Hepatocyte (in vitro differentiated cells): ENCODE measurements around the gene LAMB4. TPM values are rescaled to one million over a fixed set of nuclear protein-coding genes. Genes with fewer than 3 reads are reported as not detected.

Experiments
- DNase-seq: peaks from one replicate; pipeline ENCODE4 v3.0.0-alpha.2; 2016; ENCODE audit warnings: low spot score
- H2AFZ ChIP-seq: fragments of 200-600 bp; sonication (generic); 2 replicates; pipeline ENCODE4 v1.6.0; 2016; ENCODE audit warnings: antibody characterized with exemption, mild to moderate bottlenecking
- H3K27ac ChIP-seq: fragments of 200-600 bp; sonication (generic); 2 replicates; pipeline ENCODE4 v1.5.1; 2016; ENCODE audit warnings: mild to moderate bottlenecking
- H3K27me3 ChIP-seq: fragments of 200-600 bp; sonication (generic); 2 replicates; pipeline ENCODE4 v1.6.1; 2016
- H3K36me3 ChIP-seq: fragments of 200-600 bp; sonication (generic); replicated peaks from 2 replicates; pipeline ENCODE4 v1.5.1; 2016; ENCODE audit warnings: low read depth; ENCODE audit not compliant: insufficient read depth
- H3K4me1 ChIP-seq: fragments of 200-600 bp; sonication (generic); 2 replicates; pipeline ENCODE4 v1.5.1; 2016; ENCODE audit warnings: mild to moderate bottlenecking, moderate library complexity; ENCODE audit not compliant: insufficient read depth
- H3K4me2 ChIP-seq: fragments of 200-600 bp; sonication (generic); 2 replicates; pipeline ENCODE4 v1.6.0; 2016
- H3K4me3 ChIP-seq: fragments of 200-600 bp; sonication (generic); 2 replicates; pipeline ENCODE4 v1.5.1; 2016; ENCODE audit warnings: mild to moderate bottlenecking
- H3K79me2 ChIP-seq: fragments of 200-600 bp; sonication (generic); 2 replicates; pipeline ENCODE4 v1.6.0; 2017; ENCODE audit warnings: mild to moderate bottlenecking
- H3K9me2 ChIP-seq: fragments of 200-600 bp; sonication (generic); replicated peaks from 2 replicates; pipeline ENCODE4 v1.6.0; 2017; ENCODE audit warnings: mild to moderate bottlenecking; ENCODE audit not compliant: insufficient read depth
- H3K9me3 ChIP-seq: fragments of 200-600 bp; sonication (generic); 2 replicates; pipeline ENCODE4 v1.5.1; 2016; ENCODE audit warnings: low read depth, mild to moderate bottlenecking
- H4K20me1 ChIP-seq: fragments of 200-600 bp; sonication (generic); 2 replicates; pipeline ENCODE4 v1.6.0; 2016; ENCODE audit warnings: mild to moderate bottlenecking; ENCODE audit not compliant: insufficient read depth, poor library complexity, severe bottlenecking
- CTCF ChIP-seq: fragments of 200-600 bp; sonication (generic); IDR thresholded peaks from 2 replicates; pipeline ENCODE4 v1.5.1; 2016; ENCODE audit warnings: antibody characterized with exemption, mild to moderate bottlenecking; ENCODE audit not compliant: poor library complexity
- EZH2 ChIP-seq: fragments of 200-600 bp; sonication (generic); IDR thresholded peaks from 2 replicates; pipeline ENCODE4 v1.6.1; 2016; ENCODE audit warnings: antibody characterized with exemption, mild to moderate bottlenecking, borderline replicate concordance
- EZH2phosphoT487 ChIP-seq: fragments of 200-600 bp; sonication (generic); IDR thresholded peaks from one replicate; pipeline ENCODE4 v1.6.1; 2018; ENCODE audit warnings: antibody characterized with exemption, mild to moderate bottlenecking, low read depth, moderate library complexity; ENCODE audit not compliant: unreplicated experiment, severe bottlenecking
- WGBS: methylation state at CpG from one replicate; pipeline ENCODE4 v1.1.6; 2016; ENCODE audit warnings: low lambda C conversion rate; ENCODE audit errors: missing lambda C conversion rate; 5-methylcytosine and 5-hydroxymethylcytosine counted together
- polyA plus RNA-seq: library from polyadenylated mRNA; unstranded; fragments of >200 nt; fragmentation: Nextera tagmentation; extraction: Ambion mirVana; gene quantifications from 2 replicates; pipeline ENCODE4 v1.2.1, GENCODE V29; 2016
- total RNA-seq: library from RNA; depleted of rRNA; stranded (reverse); fragments of >200 nt; gene quantifications from 2 replicates; pipeline ENCODE4 v1.2.3, GENCODE V29; 2014

The LAMB4 gene
- total and polyA plus RNA-seq, 2 experiments from 2014 or later: 1.3 to 1.9 TPM

- H3K9me3 ChIP-seq: no peaks in the 10 kb centered on the region
- no peak for DNase-seq
- no peak overlapping the region for H3K27ac ChIP-seq
- no peak overlapping the region for H3K4me2 ChIP-seq
- H3K4me3 ChIP-seq: no peak overlapping the region
- no peaks in the 10 kb centered on the region for H4K20me1 ChIP-seq
- H3K27me3 ChIP-seq: no peaks in the 10 kb centered on the region
- H3K79me2 ChIP-seq: no peaks in the 10 kb centered on the region
- no peaks in the 10 kb centered on the region for H3K36me3 ChIP-seq
- TF ChIP-seq CTCF (no peak), EZH2 (no peak), EZH2phosphoT487 (no peak)
- H2AFZ ChIP-seq: no peak overlapping the region
- H3K4me1 ChIP-seq: peaks cover 2% of the 10 kb centered on the region
- H3K9me2 ChIP-seq: no peaks in the 10 kb centered on the region
Measured at GRCh38 chr7:108140671-108141070, 10.5 kb upstream of the LAMB4 start.

- H3K4me1 ChIP-seq: no peaks in the 10 kb centered on the region
- H4K20me1 ChIP-seq: no peaks in the 10 kb centered on the region
- no peak for DNase-seq
- no peak overlapping the region for H3K4me3 ChIP-seq
- no peaks in the 10 kb centered on the region for H3K9me3 ChIP-seq
- no peaks in the 10 kb centered on the region for H3K79me2 ChIP-seq
- TF ChIP-seq EZH2phosphoT487 (no peak), EZH2 (no peak), CTCF (no peak)
- H3K27ac ChIP-seq: no peak overlapping the region
- no peaks in the 10 kb centered on the region for H3K27me3 ChIP-seq
- H3K9me2 ChIP-seq: no peaks in the 10 kb centered on the region
- no peaks in the 10 kb centered on the region for H3K36me3 ChIP-seq
- H2AFZ ChIP-seq: no peak overlapping the region
- no peak overlapping the region for H3K4me2 ChIP-seq
Measured at GRCh38 chr7:108138911-108139310, 8.8 kb upstream of the LAMB4 start.

- H2AFZ ChIP-seq: no peak overlapping the region
- no peaks in the 10 kb centered on the region for H3K4me1 ChIP-seq
- no peaks in the 10 kb centered on the region for H3K9me3 ChIP-seq
- H3K27me3 ChIP-seq: no peaks in the 10 kb centered on the region
- H4K20me1 ChIP-seq: no peaks in the 10 kb centered on the region
- no peak for DNase-seq
- H3K4me3 ChIP-seq: no peak overlapping the region
- H3K9me2 ChIP-seq: no peaks in the 10 kb centered on the region
- WGBS: 87% methylated on average over 4 of the region's 4 CpGs
- no peaks in the 10 kb centered on the region for H3K79me2 ChIP-seq
- TF ChIP-seq EZH2phosphoT487 (no peak), EZH2 (no peak), CTCF (no peak)
- H3K27ac ChIP-seq: no peak overlapping the region
- H3K36me3 ChIP-seq: no peaks in the 10 kb centered on the region
- H3K4me2 ChIP-seq: no peak overlapping the region
Measured at GRCh38 chr7:108137993-108138392, 7.8 kb upstream of the LAMB4 start.

- Histone ChIP-seq H2AFZ (no peak overlapping the region), H3K4me3 (no peak overlapping the region), H3K9me3 (no peaks in the 10 kb centered on the region), H3K4me2 (no peak overlapping the region), H3K27me3 (no peaks in the 10 kb centered on the region), H3K9me2 (no peaks in the 10 kb centered on the region), H3K36me3 (no peaks in the 10 kb centered on the region), H3K27ac (no peak overlapping the region), H4K20me1 (no peaks in the 10 kb centered on the region), H3K79me2 (no peaks in the 10 kb centered on the region), H3K4me1 (no peaks in the 10 kb centered on the region)
- TF ChIP-seq CTCF: no peak
- no peak for TF ChIP-seq EZH2phosphoT487
- TF ChIP-seq EZH2: no peak
- no peak for DNase-seq
- 94% methylated on average over 3 of the region's 3 CpGs for WGBS
Measured at GRCh38 chr7:108137040-108137439, 6.9 kb upstream of the LAMB4 start.
